ENCODE data around the gene TBC1D24. TPM values are rescaled to one million over a fixed set of nuclear protein-coding genes. Genes with fewer than 3 reads are reported as not detected.

The TBC1D24 gene
- polyA plus RNA-seq, 1 of the 3 experiments (the other 2 are of a cell fraction), result 6.7 TPM

DNA sequence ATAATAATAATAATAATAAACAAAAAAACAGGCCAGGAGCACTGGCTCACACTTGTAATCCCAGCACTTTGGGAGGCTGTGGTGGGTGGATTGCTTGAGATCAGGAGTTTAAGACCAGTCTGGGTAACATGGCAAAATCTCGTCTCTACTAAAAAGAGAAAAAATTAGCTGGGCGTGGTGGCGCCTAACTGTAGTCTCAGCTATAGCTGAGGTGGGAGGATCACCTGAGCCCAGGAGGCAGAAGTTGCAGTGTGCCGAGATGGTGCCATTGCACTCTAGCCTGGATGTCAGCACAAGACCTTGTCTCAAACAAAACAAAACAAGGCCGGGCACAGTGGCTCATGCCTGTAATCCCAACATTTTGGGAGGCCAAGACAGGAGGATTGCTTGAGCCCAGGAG, 20.1 kb downstream of the TBC1D24 start:
- H3K27ac ChIP-seq (ENCODE audit: low read depth in 2 of 2, low read length in 1 of 2), result no peak overlapping the region
- no peak overlapping the region for H3K4me2 ChIP-seq
- ChIA-PET POLR2A (no interaction called here), CTCF (interaction anchor here (1.4 kb wide), 1 partner anchor 22 kb away, joined by 3 read pairs; no protein-coding TSS in a partner anchor)
- H3K9ac ChIP-seq, result no peak overlapping the region
- H3K79me2 ChIP-seq (ENCODE audit: insufficient read depth), result no peaks in the 10 kb centered on the region
- TF ChIP-seq JUND (IDR thresholded peaks at IDR 0.05), result no peak
- TF ChIP-seq MEF2A (IDR thresholded peaks at IDR 0.05; ENCODE audit: borderline replicate concordance, low read depth), result no peak
- TF ChIP-seq RXRA (IDR thresholded peaks at IDR 0.05; ENCODE audit: borderline replicate concordance, low read depth), result no peak
- no peak for TF ChIP-seq ELF1 (IDR thresholded peaks at IDR 0.05)
- TF ChIP-seq, protein P1, sequence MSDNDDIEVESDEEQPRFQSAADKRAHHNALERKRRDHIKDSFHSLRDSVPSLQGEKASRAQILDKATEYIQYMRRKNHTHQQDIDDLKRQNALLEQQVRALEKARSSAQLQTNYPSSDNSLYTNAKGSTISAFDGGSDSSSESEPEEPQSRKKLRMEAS (IDR thresholded peaks at IDR 0.05; ENCODE audit: low read depth), result no peak
- no peak for TF ChIP-seq POLR2AphosphoS5 (IDR thresholded peaks at IDR 0.05; ENCODE audit: low read depth, low read length)
- no peak for TF ChIP-seq SIN3A (IDR thresholded peaks at IDR 0.05; ENCODE audit: borderline replicate concordance, low read depth, low read length)
- no peak for TF ChIP-seq TAF1 (IDR thresholded peaks at IDR 0.05; ENCODE audit: borderline replicate concordance, low read depth, low read length)
- TF ChIP-seq, protein P2, sequence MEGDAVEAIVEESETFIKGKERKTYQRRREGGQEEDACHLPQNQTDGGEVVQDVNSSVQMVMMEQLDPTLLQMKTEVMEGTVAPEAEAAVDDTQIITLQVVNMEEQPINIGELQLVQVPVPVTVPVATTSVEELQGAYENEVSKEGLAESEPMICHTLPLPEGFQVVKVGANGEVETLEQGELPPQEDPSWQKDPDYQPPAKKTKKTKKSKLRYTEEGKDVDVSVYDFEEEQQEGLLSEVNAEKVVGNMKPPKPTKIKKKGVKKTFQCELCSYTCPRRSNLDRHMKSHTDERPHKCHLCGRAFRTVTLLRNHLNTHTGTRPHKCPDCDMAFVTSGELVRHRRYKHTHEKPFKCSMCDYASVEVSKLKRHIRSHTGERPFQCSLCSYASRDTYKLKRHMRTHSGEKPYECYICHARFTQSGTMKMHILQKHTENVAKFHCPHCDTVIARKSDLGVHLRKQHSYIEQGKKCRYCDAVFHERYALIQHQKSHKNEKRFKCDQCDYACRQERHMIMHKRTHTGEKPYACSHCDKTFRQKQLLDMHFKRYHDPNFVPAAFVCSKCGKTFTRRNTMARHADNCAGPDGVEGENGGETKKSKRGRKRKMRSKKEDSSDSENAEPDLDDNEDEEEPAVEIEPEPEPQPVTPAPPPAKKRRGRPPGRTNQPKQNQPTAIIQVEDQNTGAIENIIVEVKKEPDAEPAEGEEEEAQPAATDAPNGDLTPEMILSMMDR (IDR thresholded peaks at IDR 0.05), result no peak
- no peak for TF ChIP-seq GATA2 (CRISPR knock-in tag; IDR thresholded peaks at IDR 0.05)
- TF ChIP-seq FOXJ3 (CRISPR knock-in tag; IDR thresholded peaks at IDR 0.05), result no peak
- no peak for TF ChIP-seq IRF3 (IDR thresholded peaks at IDR 0.05; ENCODE audit: low read depth, low read length)
- TF ChIP-seq SMC3 (IDR thresholded peaks at IDR 0.05; ENCODE audit: low read depth, low read length), result no peak
- no peak for TF ChIP-seq CHD2 (IDR thresholded peaks at IDR 0.05; ENCODE audit: low read length, partially characterized antibody)
- H3K4me3 ChIP-seq (ENCODE audit: low read depth in 2 of 2, low read length in 1 of 2), result no peak overlapping the region
- 98% methylated on average over 5 of the region's 5 CpGs for WGBS (ENCODE audit: low lambda C conversion rate)
- DNase-seq, result no peak
- H4K20me1 ChIP-seq (ENCODE audit: insufficient read depth), result no peaks in the 10 kb centered on the region
- H3K9me3 ChIP-seq, result no peaks in the 10 kb centered on the region
- peaks cover 0 to 17% of the 10 kb centered on the region in 2 experiments; a peak in 1 of 4 replicates for H3K4me1 ChIP-seq (ENCODE audit: control insufficient read depth in 1 of 2, insufficient read depth in 2 of 2, low read depth in 1 of 2, low read length in 1 of 2)
- H2AFZ ChIP-seq (ENCODE audit: low read depth), result no peak overlapping the region
- no peaks in the 10 kb centered on the region for H3F3A ChIP-seq (replicated peaks; ENCODE audit: insufficient read depth)
- no peaks in the 10 kb centered on the region for H3K27me3 ChIP-seq (ENCODE audit: insufficient read depth)
- H3K9me2 ChIP-seq, result no peaks in the 10 kb centered on the region
- peaks cover 0 to 16% of the 10 kb centered on the region in 2 experiments for H3K36me3 ChIP-seq (replicated peaks in 1 of 2; ENCODE audit: control insufficient read depth in 1 of 2, insufficient read depth in 2 of 2, low read length in 1 of 2)
